GM18867 (cell line): ENCODE measurements around the gene TINAGL1.

Experiments used
- ATAC-seq: cut with Tn5 transposase; IDR thresholded peaks from one replicate; pipeline ENCODE4 v1.9.1; 2021; ENCODE audit warnings: mild to moderate bottlenecking, moderate library complexity; ENCODE audit not compliant: unreplicated experiment

TINAGL1 gene

DNA sequence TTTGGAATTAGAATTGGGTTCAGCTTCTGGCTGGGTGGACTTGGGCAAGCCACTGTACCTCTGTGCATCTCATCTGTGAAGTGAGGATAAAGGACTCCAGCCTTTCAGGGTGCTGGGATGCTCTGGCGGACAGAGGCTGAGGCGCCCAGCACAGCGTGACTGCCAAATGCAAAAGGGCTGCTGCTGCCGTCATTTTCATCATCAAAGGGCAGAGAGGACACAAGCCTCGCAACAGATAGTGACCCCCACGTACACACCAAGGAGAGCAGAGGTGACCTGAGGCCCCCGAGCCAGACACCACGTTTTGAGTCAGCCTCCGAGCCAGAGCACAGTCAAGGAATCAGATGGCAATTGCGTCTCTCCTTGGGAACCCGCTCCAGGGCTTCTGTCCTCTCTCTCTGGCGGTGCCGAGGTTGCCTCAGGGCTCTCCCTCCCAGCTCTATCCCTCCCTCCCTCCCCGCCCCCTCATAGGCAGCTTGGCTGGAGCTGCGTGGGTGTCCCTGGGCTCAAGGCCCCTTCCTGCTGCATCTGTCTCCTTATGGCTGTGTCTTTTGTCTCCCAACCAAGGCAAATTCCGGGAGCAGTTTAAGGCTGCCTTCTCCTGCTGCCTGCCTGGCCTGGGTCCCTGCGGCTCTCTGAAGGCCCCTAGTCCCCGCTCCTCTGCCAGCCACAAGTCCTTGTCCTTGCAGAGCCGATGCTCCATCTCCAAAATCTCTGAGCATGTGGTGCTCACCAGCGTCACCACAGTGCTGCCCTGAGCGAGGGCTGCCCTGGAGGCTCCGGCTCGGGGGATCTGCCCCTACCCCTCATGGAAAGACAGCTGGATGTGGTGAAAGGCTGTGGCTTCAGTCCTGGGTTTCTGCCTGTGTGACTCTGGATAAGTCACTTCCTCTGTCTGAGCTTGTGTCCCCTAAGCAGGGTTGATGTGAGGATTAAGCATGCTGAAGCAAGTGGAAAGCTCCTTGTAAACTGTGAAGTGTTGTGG, 50.2 kb downstream of the TINAGL1 start:
- no peak for ATAC-seq

DNA sequence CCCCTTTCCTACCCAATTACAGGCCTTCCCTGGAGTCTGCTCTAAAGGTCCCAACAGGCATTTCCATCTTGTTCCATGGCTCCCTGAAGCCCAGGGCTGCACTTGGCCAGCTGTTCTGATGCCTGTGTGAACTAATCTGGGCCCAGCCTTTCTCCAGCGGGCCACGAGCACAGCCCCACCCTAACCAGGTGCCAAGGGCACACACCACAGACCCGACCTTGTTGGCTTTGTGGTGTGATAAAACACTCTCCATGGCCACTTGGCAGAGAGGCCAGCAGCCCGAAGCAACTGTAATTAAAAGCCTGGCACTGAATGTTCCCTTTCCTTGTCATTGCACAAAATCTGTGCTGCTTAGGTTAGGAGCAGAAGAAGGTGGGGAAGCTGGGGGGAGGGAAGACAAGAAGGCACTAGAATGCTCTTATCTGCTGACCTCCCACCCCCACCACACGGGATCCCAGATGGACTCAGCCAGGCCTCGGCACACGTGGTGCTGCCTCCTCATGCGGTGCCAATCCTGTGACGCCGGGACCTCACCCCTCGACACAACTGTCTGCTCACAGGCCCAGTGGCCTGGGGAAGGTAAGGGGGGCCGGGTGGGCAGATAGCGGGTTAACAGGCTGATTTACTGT, 51.1 kb downstream of the TINAGL1 start:
- ATAC-seq, result no peak

DNA sequence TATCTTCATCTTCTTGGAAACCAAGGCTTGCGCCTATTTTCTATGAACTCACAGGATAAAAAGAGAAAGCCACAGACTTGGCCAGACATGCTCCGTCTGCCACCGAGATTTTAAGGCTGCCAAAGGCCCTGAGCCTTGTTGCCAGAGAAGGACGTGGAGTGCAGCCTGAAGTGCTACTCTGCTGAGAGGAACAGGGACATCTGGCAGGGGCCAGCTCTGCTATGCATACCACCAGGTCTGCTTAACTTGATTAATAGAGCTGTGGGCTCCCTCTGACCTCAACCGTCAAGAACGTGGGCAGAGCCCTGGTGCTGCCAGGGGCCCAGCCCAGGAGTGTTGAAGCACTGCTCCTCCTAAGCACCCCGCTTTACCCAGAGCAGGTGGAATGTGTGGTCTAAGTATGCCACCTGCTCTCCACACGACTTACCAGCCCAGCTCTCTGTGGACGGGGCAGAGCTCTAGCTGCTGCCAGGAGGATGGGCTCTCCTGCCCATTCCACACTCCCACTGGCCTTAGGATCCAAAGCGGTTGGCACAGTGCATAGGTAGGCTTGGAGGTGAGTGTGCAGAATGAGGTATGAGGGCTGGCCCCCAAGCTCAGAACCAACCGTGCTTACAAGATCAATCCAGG, 51.7 kb downstream of the TINAGL1 start:
- ATAC-seq, result no peak

DNA sequence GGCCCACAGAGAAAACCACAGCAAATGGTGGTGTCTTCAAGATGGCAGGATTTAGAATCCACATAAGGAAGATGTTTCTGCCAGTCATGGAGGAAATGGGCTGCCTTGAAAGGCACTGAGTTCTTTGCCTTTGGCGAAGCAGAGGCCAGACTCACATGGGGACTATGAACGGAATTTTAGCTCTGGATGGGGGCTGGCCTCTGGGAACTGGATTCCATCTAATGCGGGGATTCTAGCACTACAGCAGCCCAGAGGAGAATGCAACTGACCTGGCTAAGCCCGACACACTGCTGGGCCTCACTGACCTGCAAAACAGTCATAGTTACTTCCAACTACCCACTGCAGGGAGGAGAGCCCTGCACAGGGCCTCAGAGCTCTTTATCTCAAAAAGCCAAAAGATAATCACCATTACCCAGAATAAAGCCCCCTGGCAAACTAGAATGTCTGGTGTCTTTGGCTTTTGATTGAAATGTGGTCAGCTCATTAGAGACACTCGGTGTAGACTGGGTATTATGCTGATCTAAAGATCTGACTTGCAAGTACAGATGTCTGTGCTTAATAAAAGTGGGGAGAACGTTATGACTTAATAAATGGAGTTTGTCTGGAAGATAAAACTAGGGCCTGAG, 52.7 kb downstream of the TINAGL1 start:
- no peak for ATAC-seq

DNA sequence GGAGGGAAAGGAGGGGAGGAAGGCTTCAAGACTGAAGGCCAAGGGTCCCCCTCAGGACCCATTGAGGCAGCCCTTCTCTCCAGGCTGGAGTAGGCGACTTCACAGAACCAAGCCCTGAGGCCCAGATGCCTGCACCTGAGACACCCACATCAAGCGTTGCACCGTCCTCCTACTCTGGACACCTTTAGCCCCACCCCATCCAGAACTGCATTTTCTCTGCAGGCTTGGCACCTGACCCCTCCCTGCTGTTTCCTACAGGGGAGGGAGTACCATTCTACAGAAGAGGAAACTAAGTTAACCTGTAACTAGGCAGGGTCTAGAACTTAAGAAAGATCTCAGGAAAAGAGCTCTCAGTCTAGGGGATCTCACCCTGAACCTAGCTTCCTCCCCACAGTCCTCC, 56.3 kb downstream of the TINAGL1 start:
- ATAC-seq, result no peak

DNA sequence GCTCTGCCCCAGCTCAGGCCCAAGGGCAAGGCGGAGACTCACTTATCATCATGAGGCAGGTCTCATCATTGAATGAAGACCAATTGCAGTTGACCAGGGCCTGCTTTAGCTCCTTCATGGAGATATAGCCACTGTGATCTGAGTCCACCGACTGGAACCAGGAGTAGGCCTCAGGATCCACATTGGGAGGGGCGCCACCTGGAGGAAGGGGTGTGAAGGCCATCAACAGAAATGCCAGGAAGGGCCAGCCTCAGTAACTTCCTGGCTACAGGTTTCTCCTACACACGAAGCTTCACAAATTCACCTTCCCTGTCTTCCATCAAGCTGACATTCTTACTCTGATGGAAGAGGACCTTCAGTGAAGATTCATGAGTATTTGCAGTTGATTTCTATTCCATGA, 56.8 kb downstream of the TINAGL1 start:
- no peak for ATAC-seq
